ENCODE results near the gene C20orf173. TPM values are rescaled to one million over a fixed set of nuclear protein-coding genes. Genes with fewer than 3 reads are reported as not detected.

Gene C20orf173, protein sequence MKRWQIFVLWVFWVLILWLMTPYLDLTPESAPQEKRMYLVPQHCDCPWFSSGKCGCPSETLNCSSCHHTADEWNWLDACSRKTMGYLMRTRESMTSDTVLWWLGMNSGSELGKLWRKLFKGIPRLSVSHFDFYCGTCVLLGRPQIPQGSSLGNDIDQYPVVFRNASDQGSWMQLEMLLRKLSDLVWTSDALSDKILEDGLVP
- total RNA-seq = not detected in 2 replicates

DNA sequence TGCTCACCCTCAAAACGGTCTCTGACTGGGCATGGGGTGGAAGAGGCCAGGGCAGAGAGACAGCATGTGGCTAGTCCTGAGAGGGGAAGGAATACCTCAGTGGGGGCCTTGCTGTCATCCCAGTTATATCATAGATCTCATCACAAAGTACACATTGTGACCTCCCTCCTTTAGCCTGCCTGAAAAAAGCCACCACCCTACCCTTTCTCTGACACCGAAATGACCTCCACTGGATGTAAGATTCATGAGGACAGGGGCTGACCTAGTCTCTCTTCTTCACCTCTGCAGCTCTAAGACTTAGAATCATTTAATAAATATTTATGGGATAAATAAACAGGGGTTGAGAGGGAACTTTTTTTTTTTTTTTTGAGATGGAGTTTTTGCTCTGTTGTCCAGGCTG, at the start of gene C20orf173:
TSS of gene C20orf173 (minus strand) at position 101 of the 400 bp plus-strand sequence. CDS start 279 bp downstream, outside the sequence.
- intact Hi-C loops (cut with micrococcal nuclease) = no loop called here
- H3K9me3 Mint-ChIP-seq = no peaks in the 10 kb centered on the region

DNA sequence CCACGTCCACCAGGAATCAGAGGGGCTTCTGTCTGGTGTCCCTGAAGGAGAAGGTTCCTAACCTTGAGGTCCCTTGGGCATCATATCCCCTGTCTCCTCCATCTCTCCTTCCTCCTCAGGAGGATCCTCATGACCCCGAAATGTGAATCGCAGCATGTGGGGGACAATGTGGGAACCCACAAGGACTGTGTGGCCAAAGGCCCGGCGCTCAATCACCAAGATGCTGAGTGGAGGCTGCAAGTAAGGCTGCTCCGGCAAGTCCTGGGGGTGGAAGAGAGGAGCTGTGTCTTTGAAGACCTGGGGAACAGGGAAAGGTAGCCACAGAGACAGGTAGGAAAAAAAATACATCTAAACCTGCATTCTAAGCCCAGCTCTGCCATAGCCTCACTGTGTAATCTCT, 49.7 kb upstream of the C20orf173 start:
- Mint-ChIP-seq H3K36me3 (ENCODE audit: low read depth) (no peaks in the 10 kb centered on the region), H3K27ac (no peak overlapping the region), H3K4me1 (ENCODE audit: low read depth) (no peaks in the 10 kb centered on the region), H3K27me3 (ENCODE audit: low read depth) (peaks cover 4% of the 10 kb centered on the region), H3K4me3 (ENCODE audit: low read depth) (no peak overlapping the region), H3K9me3 (peaks cover 2% of the 10 kb centered on the region)
- intact Hi-C loops (cut with micrococcal nuclease) = no loop called here
- DNase-seq (ENCODE audit: low spot score) = no peak

More for the DNA sequence above, at the start of gene C20orf173:
- H3K36me3 Mint-ChIP-seq (ENCODE audit: low read depth) = no peaks in the 10 kb centered on the region
- DNase-seq (ENCODE audit: low spot score) = no peak
- H3K27me3 Mint-ChIP-seq (ENCODE audit: low read depth) = no peaks in the 10 kb centered on the region
- H3K4me3 Mint-ChIP-seq (ENCODE audit: low read depth) = no peak within 1 kb of the TSS
- H3K27ac Mint-ChIP-seq = no peak within 1 kb of the TSS
- H3K4me1 Mint-ChIP-seq (ENCODE audit: low read depth) = no peaks in the 10 kb centered on the region

DNA sequence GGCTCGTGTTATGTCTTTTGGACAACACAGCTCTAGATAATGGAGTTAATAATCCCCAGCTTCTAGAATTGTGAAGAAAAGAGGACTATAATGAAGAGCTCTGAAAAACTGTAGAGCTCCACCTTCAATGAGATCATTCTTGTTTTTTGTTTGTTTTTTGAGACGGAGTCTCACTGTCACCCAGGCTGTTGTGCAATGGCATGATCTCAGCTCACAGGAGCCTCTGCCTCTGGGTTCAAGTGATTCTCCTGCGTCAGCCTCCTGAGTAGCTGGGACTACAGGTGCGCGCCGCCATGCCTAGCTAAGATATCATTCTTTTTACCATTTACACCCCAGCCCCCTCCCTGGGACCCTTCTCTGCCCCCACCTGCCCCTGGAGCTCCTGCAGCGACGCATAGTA, 49.0 kb upstream of the C20orf173 start:
- no peak for DNase-seq (ENCODE audit: low spot score)
- peaks cover 4% of the 10 kb centered on the region for H3K9me3 Mint-ChIP-seq
- no peak overlapping the region for H3K27ac Mint-ChIP-seq
- no peak overlapping the region for H3K4me3 Mint-ChIP-seq (ENCODE audit: low read depth)
- no peaks in the 10 kb centered on the region for H3K4me1 Mint-ChIP-seq (ENCODE audit: low read depth)
- H3K36me3 Mint-ChIP-seq (ENCODE audit: low read depth) = peaks cover 3% of the 10 kb centered on the region
- intact Hi-C loops (cut with micrococcal nuclease) = no loop called here
- H3K27me3 Mint-ChIP-seq (ENCODE audit: low read depth) = peaks cover 4% of the 10 kb centered on the region

DNA sequence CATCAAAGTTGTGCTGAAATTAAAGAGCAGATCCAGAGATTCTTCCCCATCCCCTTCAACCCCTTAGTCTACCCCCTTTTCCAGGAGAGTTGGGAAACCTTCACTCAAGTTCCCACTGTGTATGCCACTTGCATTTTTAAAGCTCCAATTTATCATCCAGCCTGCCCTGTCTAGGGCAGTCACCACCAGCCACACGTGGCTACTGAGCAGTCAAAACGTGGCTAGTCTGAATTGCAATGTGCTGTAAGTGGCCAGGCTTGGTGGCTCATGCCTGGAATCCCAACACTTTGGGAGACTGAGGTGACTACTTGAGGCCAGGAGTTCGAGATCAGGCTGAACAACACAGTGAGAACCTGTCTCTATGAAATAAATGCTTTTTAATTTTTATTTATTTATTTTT, 47.4 kb upstream of the C20orf173 start:
- no peak for DNase-seq (ENCODE audit: low spot score)
- H3K9me3 Mint-ChIP-seq = peaks cover 12% of the 10 kb centered on the region
- H3K36me3 Mint-ChIP-seq (ENCODE audit: low read depth) = peaks cover 3% of the 10 kb centered on the region
- intact Hi-C loops (cut with micrococcal nuclease) = no loop called here
- H3K27me3 Mint-ChIP-seq (ENCODE audit: low read depth) = peaks cover 4% of the 10 kb centered on the region
- H3K4me3 Mint-ChIP-seq (ENCODE audit: low read depth) = no peak overlapping the region
- no peak overlapping the region for H3K27ac Mint-ChIP-seq
- H3K4me1 Mint-ChIP-seq (ENCODE audit: low read depth) = no peaks in the 10 kb centered on the region

DNA sequence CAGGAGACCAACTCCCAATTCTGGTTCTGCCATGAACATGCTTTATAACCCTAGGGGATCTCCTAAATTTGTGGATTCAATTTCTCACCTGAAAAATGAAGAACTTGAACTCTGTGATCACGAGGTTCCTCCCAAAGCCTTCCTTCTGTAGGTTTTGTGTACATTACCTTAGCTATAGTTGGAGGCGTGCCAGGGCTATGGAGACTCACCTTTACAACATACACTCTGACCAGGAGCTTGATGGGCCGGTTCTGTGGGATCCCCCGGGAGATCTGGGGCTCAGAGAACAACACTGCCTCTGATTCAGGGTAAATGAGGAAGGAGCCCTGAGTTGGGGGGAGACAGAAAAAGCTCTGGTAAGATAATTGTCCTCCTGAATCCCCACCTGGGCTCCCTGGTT, 46.5 kb upstream of the C20orf173 start:
- Mint-ChIP-seq H3K36me3 (ENCODE audit: low read depth) (peaks cover 3% of the 10 kb centered on the region), H3K9me3 (peaks cover 12% of the 10 kb centered on the region), H3K27ac (no peak overlapping the region), H3K27me3 (ENCODE audit: low read depth) (peaks cover 4% of the 10 kb centered on the region), H3K4me3 (ENCODE audit: low read depth) (no peak overlapping the region), H3K4me1 (ENCODE audit: low read depth) (no peaks in the 10 kb centered on the region)
- DNase-seq (ENCODE audit: low spot score) = no peak
- intact Hi-C loops (cut with micrococcal nuclease) = no loop called here

DNA sequence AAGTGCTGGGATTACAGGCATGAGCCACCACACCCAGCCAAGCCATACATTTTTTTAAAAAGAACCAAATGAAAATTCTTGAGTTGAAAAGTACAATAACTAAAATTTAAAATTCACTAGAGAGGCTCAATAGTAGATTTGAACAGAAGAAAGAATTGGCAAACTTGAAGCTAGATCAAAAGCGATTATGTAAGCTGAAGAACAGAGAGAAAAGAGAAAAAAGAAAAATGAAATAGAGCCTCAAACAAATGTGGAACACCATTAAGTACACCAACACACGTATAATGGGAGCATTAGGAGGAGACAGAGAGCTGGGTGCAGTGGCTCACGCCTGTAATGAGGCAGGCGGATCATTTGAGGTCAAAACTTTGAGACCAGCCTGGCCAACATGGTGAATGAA, 43.4 kb upstream of the C20orf173 start:
- H3K27me3 Mint-ChIP-seq (ENCODE audit: low read depth) = peaks cover 6% of the 10 kb centered on the region
- H3K4me1 Mint-ChIP-seq (ENCODE audit: low read depth) = no peaks in the 10 kb centered on the region
- no peak overlapping the region for H3K4me3 Mint-ChIP-seq (ENCODE audit: low read depth)
- peaks cover 3% of the 10 kb centered on the region for H3K36me3 Mint-ChIP-seq (ENCODE audit: low read depth)
- H3K27ac Mint-ChIP-seq = no peak overlapping the region
- intact Hi-C loops (cut with micrococcal nuclease) = no loop called here
- DNase-seq (ENCODE audit: low spot score) = no peak
- peaks cover 12% of the 10 kb centered on the region for H3K9me3 Mint-ChIP-seq

DNA sequence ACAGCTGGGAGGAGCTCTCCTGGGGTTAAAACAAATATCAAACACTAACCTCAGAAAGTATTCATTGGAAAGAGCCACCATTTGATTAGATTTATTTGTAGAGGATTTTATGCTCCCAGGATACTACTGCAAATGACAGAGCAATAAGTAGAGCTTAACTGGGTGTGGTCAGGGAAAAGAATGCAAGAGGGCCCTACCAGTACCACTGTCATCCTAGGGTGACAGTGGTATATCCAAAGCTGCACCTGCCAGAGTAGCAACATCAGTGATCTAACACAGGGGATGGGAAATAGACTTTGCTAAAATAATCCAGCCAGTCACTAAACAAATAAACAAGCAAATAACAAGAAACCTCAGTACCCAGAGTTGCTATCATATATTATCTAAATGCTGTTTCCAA, 42.1 kb upstream of the C20orf173 start:
- Mint-ChIP-seq H3K4me3 (ENCODE audit: low read depth) (no peak overlapping the region), H3K27ac (no peak overlapping the region), H3K36me3 (ENCODE audit: low read depth) (peaks cover 3% of the 10 kb centered on the region), H3K27me3 (ENCODE audit: low read depth) (peaks cover 9% of the 10 kb centered on the region), H3K4me1 (ENCODE audit: low read depth) (no peaks in the 10 kb centered on the region), H3K9me3 (peaks cover 12% of the 10 kb centered on the region)
- no peak for DNase-seq (ENCODE audit: low spot score)
- intact Hi-C loops (cut with micrococcal nuclease) = no loop called here

DNA sequence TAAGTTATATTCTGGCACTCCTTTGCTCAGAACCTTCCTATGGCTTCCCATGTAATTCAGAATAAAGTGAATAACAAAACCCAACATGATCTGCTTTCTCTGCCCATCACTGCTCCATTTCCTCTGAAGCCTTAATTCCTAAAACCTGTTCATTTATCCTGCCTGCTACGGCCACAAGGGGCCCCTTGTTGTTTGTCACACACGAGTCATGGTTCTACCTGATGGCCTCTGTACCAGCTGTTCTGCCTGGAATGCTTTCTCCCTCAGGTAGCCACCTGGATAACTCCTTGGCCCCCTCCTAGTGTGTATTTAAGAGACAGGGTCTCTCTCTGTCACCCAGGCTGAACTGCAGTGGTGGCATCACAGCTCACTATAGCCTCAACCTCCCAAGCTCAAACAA, 39.2 kb upstream of the C20orf173 start:
- Mint-ChIP-seq H3K9me3 (peaks cover 8% of the 10 kb centered on the region), H3K27me3 (ENCODE audit: low read depth) (peaks cover 6% of the 10 kb centered on the region), H3K27ac (no peak overlapping the region), H3K4me1 (ENCODE audit: low read depth) (no peaks in the 10 kb centered on the region), H3K36me3 (ENCODE audit: low read depth) (no peaks in the 10 kb centered on the region), H3K4me3 (ENCODE audit: low read depth) (no peak overlapping the region)
- intact Hi-C loops (cut with micrococcal nuclease) = no loop called here
- no peak for DNase-seq (ENCODE audit: low spot score)

DNA sequence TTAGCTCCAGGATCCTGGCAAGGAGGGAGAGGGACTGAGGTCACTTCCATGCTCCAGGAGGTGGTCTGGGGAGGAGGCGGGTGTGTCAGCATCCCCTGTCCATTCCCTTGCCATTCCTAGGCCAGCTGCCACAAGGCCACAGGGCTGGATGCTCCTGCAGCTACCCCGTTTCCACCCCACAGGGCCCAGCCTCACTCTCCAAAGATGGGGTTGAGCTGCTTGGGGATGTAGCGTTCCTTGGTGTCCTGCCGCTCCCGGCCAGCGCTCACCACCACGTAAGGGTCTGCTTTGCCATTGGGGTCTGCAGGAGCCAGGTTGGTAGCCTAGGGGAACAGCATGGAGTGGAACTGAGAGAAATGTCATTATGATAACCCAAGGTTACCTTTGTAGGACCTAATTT, 35.5 kb upstream of the C20orf173 start:
- no peak overlapping the region for H3K27ac Mint-ChIP-seq
- intact Hi-C loops (cut with micrococcal nuclease) = no loop called here
- peaks cover 6% of the 10 kb centered on the region for H3K27me3 Mint-ChIP-seq (ENCODE audit: low read depth)
- no peaks in the 10 kb centered on the region for H3K4me1 Mint-ChIP-seq (ENCODE audit: low read depth)
- H3K36me3 Mint-ChIP-seq (ENCODE audit: low read depth) = no peaks in the 10 kb centered on the region
- no peak overlapping the region for H3K4me3 Mint-ChIP-seq (ENCODE audit: low read depth)
- H3K9me3 Mint-ChIP-seq = no peaks in the 10 kb centered on the region
- DNase-seq (ENCODE audit: low spot score) = no peak

DNA sequence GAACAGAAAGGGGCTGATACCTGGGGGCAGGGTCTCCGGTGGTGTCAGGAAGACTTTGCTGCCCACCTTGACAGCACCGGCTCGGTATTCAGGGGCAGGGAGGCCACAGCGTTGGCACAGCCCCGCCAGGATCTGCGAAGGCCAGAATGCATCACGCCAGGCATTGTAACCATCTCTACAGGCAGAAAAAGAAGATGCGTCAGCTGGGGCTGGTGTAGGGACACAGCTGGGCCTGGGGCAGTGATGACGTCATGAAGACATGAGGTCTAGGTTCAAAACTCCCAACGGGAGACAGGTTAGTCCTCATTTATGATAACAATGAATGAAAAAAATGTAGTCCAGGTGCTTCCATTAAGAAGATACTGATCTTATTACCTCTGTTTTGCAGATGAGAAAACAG, 34.4 kb upstream of the C20orf173 start:
- H3K27me3 Mint-ChIP-seq (ENCODE audit: low read depth) = peaks cover 6% of the 10 kb centered on the region
- no peak overlapping the region for H3K4me3 Mint-ChIP-seq (ENCODE audit: low read depth)
- intact Hi-C loops (cut with micrococcal nuclease) = no loop called here
- H3K4me1 Mint-ChIP-seq (ENCODE audit: low read depth) = no peaks in the 10 kb centered on the region
- DNase-seq (ENCODE audit: low spot score) = no peak
- H3K36me3 Mint-ChIP-seq (ENCODE audit: low read depth) = no peaks in the 10 kb centered on the region
- no peaks in the 10 kb centered on the region for H3K9me3 Mint-ChIP-seq
- H3K27ac Mint-ChIP-seq = no peak overlapping the region

DNA sequence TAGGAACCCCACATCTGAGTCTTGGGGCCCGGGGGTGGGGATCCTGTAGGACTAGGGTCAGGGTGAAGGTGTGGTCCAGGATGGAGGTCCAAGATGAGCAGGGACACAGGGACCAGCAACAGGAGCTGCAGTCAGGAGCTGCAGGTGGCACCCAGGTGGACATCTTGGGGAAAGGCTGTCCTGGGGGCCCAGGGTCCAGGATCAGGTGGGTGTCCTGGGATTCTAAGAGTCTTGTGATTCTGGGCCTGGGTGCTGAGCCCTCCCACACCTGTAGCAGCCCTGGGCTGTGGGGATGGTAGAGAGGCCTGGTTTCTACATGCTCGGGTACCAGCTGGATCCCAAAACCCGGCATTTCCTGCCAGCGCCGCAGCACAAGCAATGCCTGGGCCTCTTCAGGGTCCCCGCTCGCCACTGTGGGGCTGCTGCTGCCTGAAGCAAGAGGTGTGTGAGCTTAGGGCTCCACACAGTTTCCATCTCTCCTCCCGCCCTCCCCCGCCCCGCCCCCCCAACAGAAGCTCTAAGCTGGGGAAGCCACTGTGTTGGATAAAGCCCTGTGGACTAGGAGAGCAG, 33.2 kb upstream of the C20orf173 start:
- no peak overlapping the region for H3K27ac Mint-ChIP-seq
- peaks cover under 1% of the 10 kb centered on the region for H3K36me3 Mint-ChIP-seq (ENCODE audit: low read depth)

DNA sequence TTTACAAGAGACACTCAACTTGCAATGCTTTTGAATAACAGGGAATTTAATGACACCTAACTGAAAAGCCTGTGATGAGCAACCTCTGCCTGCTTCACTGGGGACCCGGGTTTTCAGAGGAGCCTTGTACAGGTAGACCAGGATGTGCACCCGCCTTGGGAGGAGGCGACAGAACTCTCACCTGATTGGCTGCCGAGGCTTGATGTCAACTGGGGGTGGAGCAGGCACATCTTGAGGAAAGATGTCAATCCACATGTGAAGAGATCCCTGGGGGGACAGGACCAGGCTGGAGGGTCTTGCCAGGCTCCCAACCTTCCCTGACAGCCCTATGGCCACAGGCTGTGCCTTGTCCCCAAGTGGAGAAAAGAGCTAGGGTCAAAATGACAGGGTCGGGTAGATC, 32.2 kb upstream of the C20orf173 start:
- no peaks in the 10 kb centered on the region for H3K4me1 Mint-ChIP-seq (ENCODE audit: low read depth)
- H3K27me3 Mint-ChIP-seq (ENCODE audit: low read depth) = no peaks in the 10 kb centered on the region
- no peak overlapping the region for H3K27ac Mint-ChIP-seq
- H3K9me3 Mint-ChIP-seq = no peaks in the 10 kb centered on the region
- no peak for DNase-seq (ENCODE audit: low spot score)
- intact Hi-C loops (cut with micrococcal nuclease) = no loop called here
- H3K4me3 Mint-ChIP-seq (ENCODE audit: low read depth) = no peak overlapping the region
- H3K36me3 Mint-ChIP-seq (ENCODE audit: low read depth) = peaks cover 4% of the 10 kb centered on the region

More for the DNA sequence above, 33.2 kb upstream of the C20orf173 start:
- intact Hi-C loops (cut with micrococcal nuclease) = no loop called here
- Mint-ChIP-seq H3K9me3 (no peaks in the 10 kb centered on the region), H3K27me3 (ENCODE audit: low read depth) (peaks cover 4% of the 10 kb centered on the region), H3K4me1 (ENCODE audit: low read depth) (no peaks in the 10 kb centered on the region), H3K4me3 (ENCODE audit: low read depth) (no peak overlapping the region)
- DNase-seq (ENCODE audit: low spot score) = no peak

DNA sequence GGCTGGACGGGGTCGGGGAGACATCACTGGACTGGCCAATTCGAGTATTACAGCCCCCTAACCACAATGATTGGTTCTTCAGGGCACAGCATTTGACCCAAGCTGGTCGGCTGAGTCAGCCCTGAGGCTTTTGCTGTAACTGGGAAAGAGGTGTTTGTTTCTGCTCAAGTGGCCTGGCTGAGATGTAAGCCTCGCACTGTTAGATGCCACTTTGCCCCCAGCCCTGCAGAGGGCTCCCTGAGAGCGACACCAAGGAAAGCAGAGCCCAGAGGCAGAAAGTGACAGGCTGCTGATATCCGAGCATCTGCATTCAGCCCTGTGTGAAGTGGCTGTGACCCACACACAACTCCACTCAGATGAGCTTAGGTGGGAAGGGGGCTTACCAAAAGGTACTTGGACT, 31.8 kb upstream of the C20orf173 start:
- Mint-ChIP-seq H3K4me3 (ENCODE audit: low read depth) (no peak overlapping the region), H3K27ac (no peak overlapping the region), H3K9me3 (no peaks in the 10 kb centered on the region), H3K27me3 (ENCODE audit: low read depth) (no peaks in the 10 kb centered on the region), H3K36me3 (ENCODE audit: low read depth) (peaks cover 7% of the 10 kb centered on the region), H3K4me1 (ENCODE audit: low read depth) (no peaks in the 10 kb centered on the region)
- no peak for DNase-seq (ENCODE audit: low spot score)
- intact Hi-C loops (cut with micrococcal nuclease) = no loop called here

All from activated T-helper 2 cell treated with anti-CD3 and anti-CD28 coated beads, Interferon-gamma antibody, Interleukin-2, Interleukin-4, amounts not matched to agents 10 μg/mL and 5 μg/mL and 100 μg/mL, durations not matched to agents 14 hours and 24 hours and 36 hours (primary cell).